HCT116 (cell line): ENCODE data around the gene USP54. TPM values are rescaled to one million over a fixed set of nuclear protein-coding genes. Genes with fewer than 3 reads are reported as not detected.

Experiments
- ATAC-seq: fragments of 200-7000 bp; cut with Tn5 transposase; 2 replicates; pipeline ENCODE4 v1.9.1; 2020; ENCODE audit warnings: mild to moderate bottlenecking, moderate library complexity
- BruUV-seq: library from RNA; stranded (reverse); fragments of 400-500 nt; replicated peaks from 2 replicates; lab custom pipeline; 2021; lab: Mats Ljungman, UMichigan
- CTCF ChIA-PET: fragments of 300-600 bp; sonication (Branson Sonifier 250); formaldehyde crosslinking; loops from one replicate; lab custom pipeline; 2021; ENCODE audit warnings: antibody characterized with exemption; lab: Charles Lee
- POLR2A ChIA-PET: fragments of 300-600, 350-600 bp; sonication (Branson Sonifier 250); formaldehyde crosslinking; loops from one replicate; lab custom pipeline; 2021; ENCODE audit warnings: antibody characterized with exemption; lab: Charles Lee
- RAD21 ChIA-PET, 2 experiments: fragments of 300-600 bp; sonication (Branson Sonifier 250); formaldehyde crosslinking; loops; one replicate each; lab custom pipeline; 2023; ENCODE audit warnings: low total read pairs in 2 of 2; ENCODE audit not compliant: uncharacterized antibody in 2 of 2, unreplicated experiment in 2 of 2, low non-redundant PET in 1 of 2; lab: Charles Lee
- DNase-seq: peaks from one replicate; pipeline ENCODE4 v3.0.0-alpha.2; 2010; ENCODE audit warnings: low read depth, low spot score
- H2AFZ ChIP-seq: fragments of 200-600 bp; shearing (Covaris generic), sonication (generic); 2 replicates; pipeline ENCODE4 v1.6.1; 2017; ENCODE audit warnings: low read depth, mixed run types, mixed read lengths, antibody characterized with exemption, low read length; ENCODE audit not compliant: poor library complexity, severe bottlenecking
- H3K27ac ChIP-seq: 2 replicates; pipeline ENCODE4 v1.5.1; 2012; ENCODE audit warnings: low read depth, low read length
- H3K27me3 ChIP-seq: fragments of 200-600 bp; sonication (generic); 2 replicates; pipeline ENCODE4 v1.6.1; 2016; ENCODE audit warnings: mixed run types, low read length, mixed read lengths; ENCODE audit not compliant: insufficient read depth
- H3K36me3 ChIP-seq, 2 experiments: fragments of 200-500 bp in 1 of 2; fragments of 200-600 bp in 1 of 2; sonication (Bioruptor generic) in 1 of 2; sonication (generic) in 1 of 2; 2 replicates each; pipeline versions ENCODE4 v1.5.1 to v1.6.1; 2014 to 2016; ENCODE audit warnings: low read length in 2 of 2, inconsistent platforms in 1 of 2, mixed read lengths in 1 of 2, mixed run types in 1 of 2; ENCODE audit not compliant: insufficient read depth in 2 of 2, control insufficient read depth in 1 of 2
- H3K4me1 ChIP-seq, 2 experiments: fragments of 200-600 bp in 1 of 2; sonication (generic) in 1 of 2; 2 replicates each; pipeline versions ENCODE4 v1.5.1 to v1.6.1; 2012 to 2017; ENCODE audit warnings: low read length in 2 of 2, inconsistent platforms in 1 of 2, mild to moderate bottlenecking in 1 of 2, mixed read lengths in 1 of 2, mixed run types in 1 of 2, moderate library complexity in 1 of 2; ENCODE audit not compliant: insufficient read depth in 2 of 2, control insufficient read depth in 1 of 2
- H3K4me2 ChIP-seq: fragments of 200-600 bp; sonication (generic); 2 replicates; pipeline ENCODE4 v1.6.1; 2017; ENCODE audit warnings: mixed run types, low read length, mixed read lengths
- H3K4me3 ChIP-seq, 2 experiments: fragments of 200-600 bp in 1 of 2; sonication (generic) in 1 of 2; replicated peaks in 1 of 2; 2 replicates each; pipeline ENCODE4 v1.5.1; 2011 to 2016; ENCODE audit warnings: low read length in 2 of 2, control low read depth in 1 of 2, low read depth in 1 of 2, mild to moderate bottlenecking in 1 of 2, mixed read lengths in 1 of 2, mixed run types in 1 of 2
- H3K79me2 ChIP-seq: fragments of 200-600 bp; sonication (generic); 2 replicates; pipeline ENCODE4 v1.6.1; 2017; ENCODE audit warnings: mild to moderate bottlenecking, mixed run types, low read length, moderate library complexity, mixed read lengths; ENCODE audit not compliant: insufficient read depth
- H3K9ac ChIP-seq: fragments of 200-600 bp; sonication (generic); 2 replicates; pipeline ENCODE4 v1.6.1; 2016; ENCODE audit warnings: low read length, mixed read lengths
- H3K9me2 ChIP-seq: fragments of 200-600 bp; sonication (generic), shearing (Covaris generic); 2 replicates; pipeline ENCODE4 v1.6.1; 2017; ENCODE audit warnings: mixed run types, mild to moderate bottlenecking, moderate library complexity; ENCODE audit not compliant: insufficient read depth
- H3K9me3 ChIP-seq, 2 experiments: fragments of 200-500 bp in 1 of 2; fragments of 200-600 bp in 1 of 2; sonication (Bioruptor generic) in 1 of 2; sonication (generic) in 1 of 2; 2 replicates each; pipeline ENCODE4 v1.6.1; 2014 to 2017; ENCODE audit warnings: low read length in 2 of 2, mixed read lengths in 2 of 2, inconsistent platforms in 1 of 2, low read depth in 1 of 2, mild to moderate bottlenecking in 1 of 2, mixed run types in 1 of 2, moderate library complexity in 1 of 2; ENCODE audit not compliant: control insufficient read depth in 1 of 2, insufficient read depth in 1 of 2
- H4K20me1 ChIP-seq: fragments of 200-600 bp; sonication (generic), shearing (Covaris generic); 2 replicates; pipeline ENCODE4 v1.6.1; 2017; ENCODE audit warnings: mixed run types, mild to moderate bottlenecking, moderate library complexity; ENCODE audit not compliant: insufficient read depth
- CEBPB ChIP-seq: IDR thresholded peaks from 2 replicates; pipeline ENCODE4 v1.6.1; 2012; ENCODE audit warnings: low read depth
- ELF1 ChIP-seq: IDR thresholded peaks from 2 replicates; pipeline ENCODE4 v1.6.1; 2012; ENCODE audit warnings: low read depth, borderline replicate concordance
- FOSL1 ChIP-seq: IDR thresholded peaks from 2 replicates; pipeline ENCODE4 v1.6.1; 2012; ENCODE audit warnings: low read depth
- JUND ChIP-seq: IDR thresholded peaks from 2 replicates; pipeline ENCODE4 v1.6.1; 2012
- SP1 ChIP-seq: IDR thresholded peaks from 2 replicates; pipeline ENCODE4 v1.6.1; 2012; ENCODE audit warnings: low read depth
- SRF ChIP-seq: IDR thresholded peaks from 2 replicates; pipeline ENCODE4 v1.6.1; 2012; ENCODE audit warnings: low read depth
- ZBTB33 ChIP-seq: IDR thresholded peaks from 2 replicates; pipeline ENCODE4 v1.6.1; 2011; ENCODE audit warnings: mild to moderate bottlenecking, low read length, moderate library complexity; ENCODE audit not compliant: insufficient replicate concordance; ENCODE audit errors: extremely low read depth
- ZNF274 ChIP-seq: fragments of 200-500 bp; sonication (Bioruptor generic); IDR thresholded peaks from 2 replicates; pipeline ENCODE4 v1.6.1; 2014; ENCODE audit warnings: mild to moderate bottlenecking, low read depth, low read length, inconsistent platforms
- intact Hi-C: fragments of 100-400 bp; cut with micrococcal nuclease; formaldehyde crosslinking; loops from 2 replicates; pipeline ENCODE4 v1.10.0; 2022
- total RNA-seq: library from RNA; stranded (reverse); gene quantifications from one replicate; pipeline ENCODE4 v1.2.1, GENCODE V29; 2021; ENCODE audit not compliant: unreplicated experiment
- TF ChIP-seq, protein P1 (sequence below): IDR thresholded peaks from 2 replicates; pipeline ENCODE4 v1.6.1; 2012; ENCODE audit warnings: low read depth
- TF ChIP-seq, protein P2 (sequence below): IDR thresholded peaks from 2 replicates; pipeline ENCODE4 v1.6.1; 2012
- TF ChIP-seq, protein P3 (sequence below): IDR thresholded peaks from 2 replicates; pipeline ENCODE4 v1.6.1; 2012

Gene USP54
- total RNA-seq, 1 experiment from 2014 or later = 28.0 TPM

DNA sequence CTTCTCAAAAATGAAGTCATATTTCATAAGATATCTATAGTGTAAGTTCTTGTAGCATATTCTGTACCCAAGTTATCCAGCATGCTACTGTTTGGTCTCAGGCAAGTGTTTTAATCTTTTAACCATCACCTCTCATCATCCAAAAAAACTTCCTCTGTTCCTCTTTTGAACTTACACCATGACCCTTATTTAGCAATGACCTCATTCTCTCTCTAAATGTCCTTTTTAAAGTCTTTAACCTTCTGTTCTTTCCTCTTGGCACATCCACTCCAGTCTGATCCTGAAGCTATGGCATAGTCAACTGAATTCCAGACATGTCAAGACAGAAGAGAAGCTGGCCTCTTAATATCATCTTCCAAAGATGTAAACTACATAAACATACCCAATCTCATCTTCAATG is 121.6 kb downstream of the USP54 start:
- no peaks in the 10 kb centered on the region for H3K27me3 ChIP-seq
- DNase-seq = no peak
- no peak overlapping the region for H3K9ac ChIP-seq
- ChIA-PET RAD21 (no interaction called here), POLR2A (interaction anchor here (1.2 kb wide), 1 partner anchor 26 kb away, joined by 3 read pairs; the partner anchor contains the start of gene PPP3CB), CTCF (no interaction called here)
- H4K20me1 ChIP-seq = no peaks in the 10 kb centered on the region
- H3K4me1 ChIP-seq = no peaks in the 10 kb centered on the region
- peaks cover 8 to 28% of the 10 kb centered on the region in 2 experiments; a peak in 3 of 4 replicates for H3K36me3 ChIP-seq
- H3K27ac ChIP-seq = no peak overlapping the region
- H3K4me2 ChIP-seq = no peak overlapping the region
- no peaks in the 10 kb centered on the region for H3K9me3 ChIP-seq
- no TSS peak for BruUV-seq
- no peak for ATAC-seq
- H3K9me2 ChIP-seq = no peaks in the 10 kb centered on the region
- TF ChIP-seq, protein P1, sequence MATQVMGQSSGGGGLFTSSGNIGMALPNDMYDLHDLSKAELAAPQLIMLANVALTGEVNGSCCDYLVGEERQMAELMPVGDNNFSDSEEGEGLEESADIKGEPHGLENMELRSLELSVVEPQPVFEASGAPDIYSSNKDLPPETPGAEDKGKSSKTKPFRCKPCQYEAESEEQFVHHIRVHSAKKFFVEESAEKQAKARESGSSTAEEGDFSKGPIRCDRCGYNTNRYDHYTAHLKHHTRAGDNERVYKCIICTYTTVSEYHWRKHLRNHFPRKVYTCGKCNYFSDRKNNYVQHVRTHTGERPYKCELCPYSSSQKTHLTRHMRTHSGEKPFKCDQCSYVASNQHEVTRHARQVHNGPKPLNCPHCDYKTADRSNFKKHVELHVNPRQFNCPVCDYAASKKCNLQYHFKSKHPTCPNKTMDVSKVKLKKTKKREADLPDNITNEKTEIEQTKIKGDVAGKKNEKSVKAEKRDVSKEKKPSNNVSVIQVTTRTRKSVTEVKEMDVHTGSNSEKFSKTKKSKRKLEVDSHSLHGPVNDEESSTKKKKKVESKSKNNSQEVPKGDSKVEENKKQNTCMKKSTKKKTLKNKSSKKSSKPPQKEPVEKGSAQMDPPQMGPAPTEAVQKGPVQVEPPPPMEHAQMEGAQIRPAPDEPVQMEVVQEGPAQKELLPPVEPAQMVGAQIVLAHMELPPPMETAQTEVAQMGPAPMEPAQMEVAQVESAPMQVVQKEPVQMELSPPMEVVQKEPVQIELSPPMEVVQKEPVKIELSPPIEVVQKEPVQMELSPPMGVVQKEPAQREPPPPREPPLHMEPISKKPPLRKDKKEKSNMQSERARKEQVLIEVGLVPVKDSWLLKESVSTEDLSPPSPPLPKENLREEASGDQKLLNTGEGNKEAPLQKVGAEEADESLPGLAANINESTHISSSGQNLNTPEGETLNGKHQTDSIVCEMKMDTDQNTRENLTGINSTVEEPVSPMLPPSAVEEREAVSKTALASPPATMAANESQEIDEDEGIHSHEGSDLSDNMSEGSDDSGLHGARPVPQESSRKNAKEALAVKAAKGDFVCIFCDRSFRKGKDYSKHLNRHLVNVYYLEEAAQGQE = no peak
- no peak for TF ChIP-seq JUND
- TF ChIP-seq ZBTB33 = no peak
- TF ChIP-seq CEBPB = no peak
- TF ChIP-seq, protein P2, sequence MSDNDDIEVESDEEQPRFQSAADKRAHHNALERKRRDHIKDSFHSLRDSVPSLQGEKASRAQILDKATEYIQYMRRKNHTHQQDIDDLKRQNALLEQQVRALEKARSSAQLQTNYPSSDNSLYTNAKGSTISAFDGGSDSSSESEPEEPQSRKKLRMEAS = no peak
- TF ChIP-seq ZNF274 = no peak
- no peak for TF ChIP-seq SRF
- TF ChIP-seq FOSL1 = no peak
- TF ChIP-seq, protein P3, sequence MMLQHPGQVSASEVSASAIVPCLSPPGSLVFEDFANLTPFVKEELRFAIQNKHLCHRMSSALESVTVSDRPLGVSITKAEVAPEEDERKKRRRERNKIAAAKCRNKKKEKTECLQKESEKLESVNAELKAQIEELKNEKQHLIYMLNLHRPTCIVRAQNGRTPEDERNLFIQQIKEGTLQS = no peak
- no peak for TF ChIP-seq ELF1
- TF ChIP-seq SP1 = no peak
- intact Hi-C loops = no loop called here
- H3K4me3 ChIP-seq = no peak overlapping the region
- no peak overlapping the region for H2AFZ ChIP-seq
- no peaks in the 10 kb centered on the region for H3K79me2 ChIP-seq
